Large intestine (tissue), 3 donors: ENCODE results near the gene LRP11. TPM values are rescaled to one million over a fixed set of nuclear protein-coding genes. Genes with fewer than 3 reads are reported as not detected.

Source experiments
- DNase-seq, 2 donors: peaks; one replicate each; pipeline versions ENCODE4 v3.0.0 to v3.0.0-alpha.2; 2013
- H3K27ac ChIP-seq: one replicate; pipeline ENCODE4 v1.5.1; 2013; ENCODE audit warnings: low read length
- H3K27me3 ChIP-seq: 2 replicates; pipeline ENCODE4 v1.6.1; 2013; ENCODE audit warnings: low read length; ENCODE audit not compliant: control insufficient read depth, insufficient read depth
- H3K36me3 ChIP-seq: 2 replicates; pipeline ENCODE4 v1.6.1; 2013; ENCODE audit warnings: low read length; ENCODE audit not compliant: control insufficient read depth, insufficient read depth
- H3K4me1 ChIP-seq: one replicate; pipeline ENCODE4 v1.6.1; 2013; ENCODE audit warnings: low read length; ENCODE audit not compliant: control insufficient read depth, insufficient read depth
- H3K4me3 ChIP-seq: one replicate; pipeline ENCODE4 v1.5.1; 2013; ENCODE audit warnings: low read length
- H3K9me3 ChIP-seq: one replicate; pipeline ENCODE4 v1.6.1; 2013; ENCODE audit warnings: mild to moderate bottlenecking, low read depth, low read length, moderate library complexity; ENCODE audit not compliant: control insufficient read depth
- WGBS: methylation state at CpG from one replicate; pipeline ENCODE4 v1.1.5; 2013; ENCODE audit warnings: low lambda C conversion rate; ENCODE audit not compliant: insufficient coverage; 5-methylcytosine and 5-hydroxymethylcytosine counted together
- polyA plus RNA-seq: library from polyadenylated mRNA; unstranded; fragments of 120-200 nt; gene quantifications from one replicate; pipeline ENCODE4 v1.2.1, GENCODE V29; 2013

Gene LRP11
- polyA plus RNA-seq, 1 donor, result 28.8 TPM

- Histone ChIP-seq H3K9me3 (peaks cover 7% of the 10 kb centered on the region), H3K27ac (no peak overlapping the region), H3K4me1 (no peaks in the 10 kb centered on the region), H3K27me3 (no peaks in the 10 kb centered on the region), H3K36me3 (no peaks in the 10 kb centered on the region), H3K4me3 (no peak overlapping the region)
- WGBS, result 80% methylated on average over 1 of the region's 4 CpGs
- no peak for DNase-seq
Observed at GRCh38 chr6:149906405-149906804, 42.2 kb upstream of the LRP11 start.

DNA sequence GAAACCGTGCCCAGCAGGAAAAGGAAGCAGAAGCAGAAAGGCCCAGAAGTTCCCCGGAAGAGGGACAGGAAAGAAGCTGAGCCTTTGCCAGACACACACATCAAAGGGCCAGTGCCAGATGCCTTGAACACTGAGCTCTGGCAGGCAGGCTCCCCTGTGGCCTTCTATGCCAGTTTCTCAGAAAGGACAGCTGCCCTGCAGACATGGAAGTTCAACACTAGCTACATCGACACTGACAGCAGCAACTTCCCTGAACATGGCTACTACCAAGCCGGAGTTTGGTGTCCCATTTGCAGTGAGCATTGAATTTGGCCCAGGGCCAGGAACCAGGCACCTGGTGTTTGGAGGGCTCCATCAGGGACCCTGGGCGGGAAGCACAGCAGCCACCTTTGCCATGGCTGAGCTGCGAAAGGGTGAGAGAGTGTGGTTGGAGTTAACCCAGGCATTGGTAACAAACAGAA lies 41.8 kb upstream of the LRP11 start:
- no peaks in the 10 kb centered on the region for H3K4me1 ChIP-seq
- no CpG with 5 or more reads among the region's 6 CpGs for WGBS
- peaks cover 7% of the 10 kb centered on the region for H3K9me3 ChIP-seq
- H3K27me3 ChIP-seq, result no peaks in the 10 kb centered on the region
- no peak overlapping the region for H3K4me3 ChIP-seq
- no peaks in the 10 kb centered on the region for H3K36me3 ChIP-seq
- H3K27ac ChIP-seq, result no peak overlapping the region
- no peak for DNase-seq

- WGBS, result no CpG with 5 or more reads among the region's 18 CpGs
- Histone ChIP-seq H3K27me3 (no peaks in the 10 kb centered on the region), H3K4me1 (no peaks in the 10 kb centered on the region), H3K27ac (no peak overlapping the region), H3K36me3 (no peaks in the 10 kb centered on the region), H3K4me3 (no peak overlapping the region), H3K9me3 (peaks cover 7% of the 10 kb centered on the region)
- no peak for DNase-seq
Observed at GRCh38 chr6:149905371-149905910, 41.3 kb upstream of the LRP11 start.

GRCh38 chr6:149904661-149905370 lies 40.7 kb upstream of the LRP11 start:
- Histone ChIP-seq H3K9me3 (peaks cover 7% of the 10 kb centered on the region), H3K4me1 (no peaks in the 10 kb centered on the region), H3K36me3 (no peaks in the 10 kb centered on the region), H3K27me3 (no peaks in the 10 kb centered on the region), H3K27ac (no peak overlapping the region), H3K4me3 (no peak overlapping the region)
- DNase-seq, result no peak
- no CpG with 5 or more reads among the region's 13 CpGs for WGBS

GRCh38 chr6:149903938-149904611 lies 39.9 kb upstream of the LRP11 start:
- no peaks in the 10 kb centered on the region for H3K4me1 ChIP-seq
- no peaks in the 10 kb centered on the region for H3K27me3 ChIP-seq
- no peaks in the 10 kb centered on the region for H3K36me3 ChIP-seq
- no CpG with 5 or more reads among the region's 5 CpGs for WGBS
- H3K27ac ChIP-seq, result no peak overlapping the region
- DNase-seq, result no peak
- no peak overlapping the region for H3K4me3 ChIP-seq
- peaks cover 7% of the 10 kb centered on the region for H3K9me3 ChIP-seq

- WGBS, result 88% methylated on average over 1 of the region's 6 CpGs
- H3K36me3 ChIP-seq, result no peaks in the 10 kb centered on the region
- H3K4me1 ChIP-seq, result peaks cover 4% of the 10 kb centered on the region
- no peak overlapping the region for H3K27ac ChIP-seq
- no peaks in the 10 kb centered on the region for H3K27me3 ChIP-seq
- no peaks in the 10 kb centered on the region for H3K9me3 ChIP-seq
- no peak overlapping the region for H3K4me3 ChIP-seq
- no peak for DNase-seq
Observed at GRCh38 chr6:149901444-149902140, 37.4 kb upstream of the LRP11 start.

- no peak overlapping the region for H3K4me3 ChIP-seq
- no peaks in the 10 kb centered on the region for H3K27me3 ChIP-seq
- peaks cover 4% of the 10 kb centered on the region for H3K4me1 ChIP-seq
- no peak overlapping the region for H3K27ac ChIP-seq
- H3K9me3 ChIP-seq, result no peaks in the 10 kb centered on the region
- DNase-seq, result no peak
- WGBS, result no CpG with 5 or more reads among the region's 11 CpGs
- no peaks in the 10 kb centered on the region for H3K36me3 ChIP-seq
Observed at GRCh38 chr6:149900620-149901443, 36.7 kb upstream of the LRP11 start.

DNA sequence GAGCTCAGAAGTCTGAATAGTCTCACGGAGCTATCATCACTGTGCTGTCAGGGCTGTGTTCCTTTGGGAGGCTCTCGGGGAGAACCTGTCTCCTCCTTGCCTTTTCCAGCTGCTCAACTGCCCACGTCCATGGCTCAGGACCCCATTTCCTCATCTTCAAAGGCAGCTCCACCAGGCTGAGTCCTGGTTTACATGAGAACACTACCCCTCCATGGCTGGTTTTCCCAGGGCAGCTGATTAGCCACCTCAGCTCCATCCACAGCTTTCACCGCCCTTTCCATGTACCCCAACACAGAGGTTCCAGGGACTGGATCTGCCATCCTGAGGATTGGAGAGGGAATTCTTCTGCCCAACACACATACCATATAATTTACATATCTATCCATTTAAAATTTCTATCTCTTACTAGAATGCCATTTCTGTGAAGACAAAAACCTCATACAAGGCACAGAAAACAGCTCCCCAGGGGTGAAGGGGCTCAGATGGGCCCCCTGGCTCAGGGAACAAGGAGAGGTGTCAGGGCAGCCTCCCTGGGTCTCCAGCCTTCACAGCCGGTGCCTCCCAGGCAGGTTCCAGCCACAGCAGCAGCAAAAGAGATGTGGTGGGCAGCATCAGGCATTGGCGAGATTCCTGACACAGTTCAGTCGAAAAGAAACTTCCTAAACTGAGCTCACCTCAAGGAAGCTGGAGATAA lies 35.9 kb upstream of the LRP11 start:
- H3K36me3 ChIP-seq, result no peaks in the 10 kb centered on the region
- no peak for DNase-seq
- WGBS, result no CpG with 5 or more reads among the region's 7 CpGs
- H3K9me3 ChIP-seq, result no peaks in the 10 kb centered on the region
- no peaks in the 10 kb centered on the region for H3K27me3 ChIP-seq
- H3K27ac ChIP-seq, result no peak overlapping the region
- peaks cover 9% of the 10 kb centered on the region for H3K4me1 ChIP-seq
- no peak overlapping the region for H3K4me3 ChIP-seq

- no CpG with 5 or more reads among the region's 6 CpGs for WGBS
- peaks cover 10% of the 10 kb centered on the region for H3K4me1 ChIP-seq
Observed at GRCh38 chr6:149899486-149899885, 35.3 kb upstream of the LRP11 start.

More at GRCh38 chr6:149899486-149899885, 35.3 kb upstream of the LRP11 start:
- no peak for DNase-seq
- H3K27me3 ChIP-seq, result no peaks in the 10 kb centered on the region
- no peak overlapping the region for H3K27ac ChIP-seq
- H3K4me3 ChIP-seq, result no peak overlapping the region
- H3K9me3 ChIP-seq, result no peaks in the 10 kb centered on the region
- H3K36me3 ChIP-seq, result no peaks in the 10 kb centered on the region
